ENCODE measurements around the gene P3H1.

Gene P3H1

DNA sequence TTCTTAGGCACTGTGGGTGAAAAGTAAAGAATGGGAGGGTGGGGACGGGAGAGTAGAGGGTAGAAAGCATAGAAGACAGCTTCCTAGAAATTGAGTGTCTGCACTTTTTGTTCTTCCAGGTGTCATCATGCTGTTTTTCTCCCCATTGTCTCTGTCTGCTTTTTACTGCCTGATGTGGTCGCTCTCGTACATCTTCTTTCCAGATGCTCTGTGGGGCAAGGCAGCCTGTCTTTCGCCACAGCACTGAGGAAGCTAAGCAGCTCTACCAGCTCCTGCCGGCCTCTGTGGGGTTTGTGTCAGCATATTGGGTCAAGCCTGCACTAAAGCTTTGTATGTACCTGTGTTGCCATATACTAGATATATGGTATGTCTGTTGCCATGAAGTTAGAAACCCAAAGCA lies 31.2 kb upstream of the P3H1 start:
- TF ChIP-seq, protein P1, sequence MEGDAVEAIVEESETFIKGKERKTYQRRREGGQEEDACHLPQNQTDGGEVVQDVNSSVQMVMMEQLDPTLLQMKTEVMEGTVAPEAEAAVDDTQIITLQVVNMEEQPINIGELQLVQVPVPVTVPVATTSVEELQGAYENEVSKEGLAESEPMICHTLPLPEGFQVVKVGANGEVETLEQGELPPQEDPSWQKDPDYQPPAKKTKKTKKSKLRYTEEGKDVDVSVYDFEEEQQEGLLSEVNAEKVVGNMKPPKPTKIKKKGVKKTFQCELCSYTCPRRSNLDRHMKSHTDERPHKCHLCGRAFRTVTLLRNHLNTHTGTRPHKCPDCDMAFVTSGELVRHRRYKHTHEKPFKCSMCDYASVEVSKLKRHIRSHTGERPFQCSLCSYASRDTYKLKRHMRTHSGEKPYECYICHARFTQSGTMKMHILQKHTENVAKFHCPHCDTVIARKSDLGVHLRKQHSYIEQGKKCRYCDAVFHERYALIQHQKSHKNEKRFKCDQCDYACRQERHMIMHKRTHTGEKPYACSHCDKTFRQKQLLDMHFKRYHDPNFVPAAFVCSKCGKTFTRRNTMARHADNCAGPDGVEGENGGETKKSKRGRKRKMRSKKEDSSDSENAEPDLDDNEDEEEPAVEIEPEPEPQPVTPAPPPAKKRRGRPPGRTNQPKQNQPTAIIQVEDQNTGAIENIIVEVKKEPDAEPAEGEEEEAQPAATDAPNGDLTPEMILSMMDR (conservative IDR thresholded peaks at IDR 0.05): no peak
- no peak overlapping the region for H3K27ac ChIP-seq

DNA sequence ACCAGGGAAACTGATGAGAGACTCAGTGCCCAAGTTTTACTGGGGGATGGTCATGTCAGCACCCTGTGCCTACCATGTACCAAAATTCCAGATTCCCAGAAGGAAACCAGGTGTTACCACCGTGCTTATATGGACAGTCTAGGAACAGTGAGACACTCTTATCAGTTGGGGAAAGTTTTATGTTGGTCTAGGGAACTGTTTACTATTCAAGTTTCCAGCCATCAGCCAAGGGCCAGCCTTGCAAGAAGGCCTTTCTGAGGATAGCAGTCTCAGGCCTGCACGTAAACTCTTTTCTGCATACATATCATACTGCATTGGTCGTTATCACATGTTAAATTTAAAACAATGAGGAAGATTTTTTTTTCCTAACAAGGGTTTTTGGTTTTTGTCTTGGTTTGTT lies 30.6 kb upstream of the P3H1 start:
- TF ChIP-seq, protein P1 (conservative IDR thresholded peaks at IDR 0.05): no peak
- H3K27ac ChIP-seq: no peak overlapping the region

DNA sequence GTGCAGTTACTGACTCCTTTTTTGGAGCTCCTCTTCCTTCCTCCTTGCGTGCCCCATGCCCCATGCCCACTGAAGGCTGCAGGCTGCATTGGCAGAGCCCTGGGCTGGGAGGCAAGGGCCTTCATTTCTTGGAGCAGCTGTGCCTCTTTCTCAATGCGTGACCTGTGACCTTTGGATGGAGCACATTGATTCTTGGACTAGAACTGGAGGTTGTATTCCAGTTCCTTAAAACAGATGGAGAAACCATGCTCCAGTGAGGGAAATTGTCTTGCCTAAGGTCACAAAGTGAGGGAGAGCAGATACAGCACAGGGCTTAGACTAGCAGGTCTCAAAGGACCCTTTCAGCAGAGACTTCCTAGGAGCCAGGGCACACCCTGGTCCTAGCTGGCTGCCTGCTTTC lies 27.0 kb upstream of the P3H1 start:
- H3K27ac ChIP-seq: no peak overlapping the region
- TF ChIP-seq, protein P1 (conservative IDR thresholded peaks at IDR 0.05): no peak

DNA sequence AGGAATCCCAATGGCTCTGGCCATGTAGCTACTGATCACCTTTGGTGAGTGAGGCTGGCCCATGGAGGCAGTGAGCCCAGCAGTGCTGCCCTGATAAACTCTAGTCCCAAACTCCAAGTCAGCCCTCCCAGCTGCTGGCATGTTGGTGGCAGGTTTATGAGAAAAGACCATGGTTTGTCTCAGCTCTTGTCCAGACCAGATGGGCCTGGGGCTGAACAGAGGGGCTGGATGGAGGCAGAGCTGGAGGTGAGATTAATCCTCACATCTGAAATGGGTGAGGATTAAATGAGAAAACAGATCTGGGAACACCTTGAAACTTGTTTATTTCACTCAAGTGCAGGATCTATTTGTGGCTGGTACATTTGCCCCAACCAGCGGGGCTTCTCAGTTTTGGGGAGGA lies 21.2 kb upstream of the P3H1 start:
- H3K27ac ChIP-seq: no peak overlapping the region
- TF ChIP-seq, protein P1 (conservative IDR thresholded peaks at IDR 0.05): no peak

DNA sequence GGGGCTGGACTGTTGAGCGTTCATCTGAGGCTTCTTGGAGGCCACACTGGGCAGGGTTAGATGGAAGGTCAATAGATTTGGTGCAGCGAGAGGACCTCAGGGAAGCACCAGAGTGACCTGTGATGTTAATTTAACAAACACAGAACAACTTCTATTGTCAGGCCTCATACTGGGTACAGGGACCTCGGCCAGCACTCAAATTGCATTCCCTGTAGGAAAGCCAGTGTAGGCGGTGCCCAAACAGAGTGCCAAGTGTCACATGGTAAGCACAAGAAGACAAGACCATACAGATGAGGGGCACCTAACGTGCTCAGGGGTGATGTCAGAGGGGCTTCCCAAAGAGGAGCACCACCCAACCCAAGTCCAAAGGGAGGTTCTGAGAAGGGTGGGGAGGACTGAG lies 19.3 kb upstream of the P3H1 start:
- TF ChIP-seq, protein P1 (conservative IDR thresholded peaks at IDR 0.05): no peak
- no peak overlapping the region for H3K27ac ChIP-seq

DNA sequence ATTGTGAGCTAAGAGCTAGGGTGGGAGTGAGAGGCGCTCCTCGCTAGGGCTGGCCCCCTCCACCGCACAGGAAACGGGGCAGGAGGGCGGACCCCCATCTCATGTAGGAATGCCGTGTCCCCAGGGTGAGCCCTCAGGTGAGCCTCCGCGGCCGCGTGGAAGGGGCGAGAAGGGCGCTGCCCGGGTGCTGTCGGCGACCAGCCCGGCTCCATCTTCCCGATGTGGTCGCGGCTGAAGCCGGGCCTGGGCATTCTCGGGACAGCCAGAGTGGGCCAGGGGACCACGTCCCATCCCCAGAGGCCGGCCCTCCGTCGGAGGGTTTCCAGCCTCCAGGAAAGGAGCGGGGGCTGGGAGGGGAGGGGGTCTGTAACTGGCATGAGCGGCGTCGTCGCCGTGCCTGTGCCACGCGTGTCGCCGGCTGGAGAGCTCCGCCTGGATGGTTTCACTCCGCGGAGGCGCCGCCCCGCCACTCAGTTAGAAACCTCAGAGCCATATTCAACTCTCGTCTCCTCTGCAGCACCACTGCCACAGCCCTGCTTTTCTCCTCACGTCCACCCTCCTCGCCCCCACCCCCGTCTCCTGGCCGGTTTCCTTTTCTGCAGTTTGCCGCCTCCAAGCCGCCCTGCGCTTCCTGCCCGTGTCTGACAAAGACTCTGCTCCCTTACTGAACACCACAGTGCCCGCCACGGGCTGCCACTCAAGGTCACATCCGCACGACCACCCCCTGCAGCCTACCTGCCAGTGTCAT lies 18.3 kb upstream of the P3H1 start, which contains the start of gene TMEM269:
TSS of gene TMEM269 (plus strand) at position 46 of the 748 bp plus-strand sequence. CDS start 4,903 bp downstream, outside the sequence.
- H3K27ac ChIP-seq: no peak within 1 kb of the TSS
- TF ChIP-seq, protein P1 (conservative IDR thresholded peaks at IDR 0.05): no peak

DNA sequence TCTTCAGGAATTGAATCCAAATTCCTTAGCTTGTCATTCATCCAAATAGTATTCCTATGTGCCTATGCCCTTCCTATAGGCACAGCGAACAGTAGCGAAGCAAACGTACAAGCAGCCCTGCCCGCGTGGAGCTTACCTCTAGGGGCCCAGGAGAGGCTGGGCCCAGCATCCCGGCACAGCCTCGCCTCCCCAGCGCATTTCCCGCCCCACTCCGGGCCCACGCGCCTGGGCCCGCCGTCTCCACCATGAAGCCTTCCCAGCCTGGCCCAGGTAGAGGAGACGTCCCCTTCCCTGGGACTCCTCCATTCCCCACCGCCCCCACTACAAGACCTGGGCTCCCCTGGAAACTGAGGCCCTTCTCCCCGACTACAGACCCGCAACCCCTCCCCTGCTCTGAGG lies 17.7 kb upstream of the P3H1 start:
- no peak overlapping the region for H3K27ac ChIP-seq
- TF ChIP-seq, protein P1 (conservative IDR thresholded peaks at IDR 0.05): no peak
